GM12801 (cell line): ENCODE measurements around the gene ZNF12.
"Not testable (repeated sequence)": the region's sequence is repeated elsewhere in the genome, so short reads cannot be mapped to it uniquely, and the experiment has no call there.

Experiments used
- CTCF ChIP-seq: IDR thresholded peaks from one replicate; pipeline ENCODE4 v1.5.1; 2011; ENCODE audit warnings: control low read depth; ENCODE audit not compliant: insufficient read length; ENCODE audit errors: extremely low read depth

ZNF12 gene

DNA sequence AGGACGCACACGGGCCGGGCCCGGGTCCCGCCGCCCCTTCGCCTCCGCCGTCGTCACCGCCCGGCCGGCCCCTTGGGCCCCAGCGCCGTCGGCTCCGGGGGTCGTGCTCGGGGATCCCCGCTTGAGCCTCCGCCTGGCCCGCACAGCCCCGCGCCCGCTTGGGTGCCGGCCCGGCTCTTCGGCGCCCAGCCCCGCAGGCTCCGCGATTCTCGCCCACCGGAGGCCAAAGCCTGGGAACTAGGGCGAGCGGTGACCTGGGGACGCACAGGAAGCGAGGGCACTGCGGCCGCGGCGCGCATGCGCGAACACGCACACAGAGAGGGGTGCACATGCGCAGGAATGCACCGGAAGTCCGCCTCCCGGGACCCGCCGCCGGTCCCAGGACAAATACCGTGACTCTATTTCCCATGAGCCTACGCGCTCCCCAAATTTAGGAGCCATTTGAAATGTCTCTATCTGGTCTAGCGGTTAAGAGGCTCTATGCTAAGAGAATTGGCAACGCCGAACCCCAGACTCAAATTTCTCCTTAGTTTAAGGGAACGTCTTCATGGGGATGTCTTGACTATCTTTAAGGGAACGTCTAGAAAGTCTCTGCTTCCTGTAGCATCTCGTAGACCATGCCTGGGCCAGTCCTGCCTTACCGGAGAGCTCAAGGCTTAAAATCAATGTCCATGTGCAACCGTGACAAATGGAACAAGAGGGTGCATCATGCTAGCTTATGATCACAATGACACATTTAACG, at the start of gene ZNF12:
Gene ZNF12, minus strand, starts transcription at position 282 of the 742 bp plus-strand sequence. CDS start 1,774 bp downstream, outside the sequence.
- TF ChIP-seq CTCF, result no peak

DNA sequence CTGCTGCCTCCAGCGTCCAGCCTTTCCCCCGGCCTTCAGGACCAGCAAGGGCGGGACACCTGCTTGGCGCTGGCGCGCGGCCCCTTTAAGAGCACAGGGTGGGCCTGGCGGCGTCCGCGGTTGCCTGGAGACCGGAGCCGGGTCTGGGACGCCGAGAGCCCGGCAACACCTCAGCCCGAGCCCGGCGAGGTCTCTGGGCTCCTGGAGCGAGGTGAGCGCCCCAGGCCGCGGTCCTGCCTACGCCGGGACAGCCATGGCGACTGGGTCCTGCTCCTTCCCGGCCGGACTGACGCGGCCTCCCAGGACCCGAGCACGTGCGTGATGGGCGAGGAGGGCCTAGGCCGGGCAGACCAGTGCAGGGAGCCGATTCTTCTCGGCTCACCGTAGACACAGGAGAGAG, 47.2 kb upstream of the ZNF12 start, which contains the start of gene RSPH10B2:
Gene RSPH10B2, plus strand, starts transcription at position 140 of the 400 bp plus-strand sequence. CDS start 3,575 bp downstream, outside the sequence.
- TF ChIP-seq CTCF, result not testable (repeated sequence)

- no peak for TF ChIP-seq CTCF
These were observed 23.5 kb upstream of the ZNF12 start for GRCh38 chr7:6730343-6730633.

DNA sequence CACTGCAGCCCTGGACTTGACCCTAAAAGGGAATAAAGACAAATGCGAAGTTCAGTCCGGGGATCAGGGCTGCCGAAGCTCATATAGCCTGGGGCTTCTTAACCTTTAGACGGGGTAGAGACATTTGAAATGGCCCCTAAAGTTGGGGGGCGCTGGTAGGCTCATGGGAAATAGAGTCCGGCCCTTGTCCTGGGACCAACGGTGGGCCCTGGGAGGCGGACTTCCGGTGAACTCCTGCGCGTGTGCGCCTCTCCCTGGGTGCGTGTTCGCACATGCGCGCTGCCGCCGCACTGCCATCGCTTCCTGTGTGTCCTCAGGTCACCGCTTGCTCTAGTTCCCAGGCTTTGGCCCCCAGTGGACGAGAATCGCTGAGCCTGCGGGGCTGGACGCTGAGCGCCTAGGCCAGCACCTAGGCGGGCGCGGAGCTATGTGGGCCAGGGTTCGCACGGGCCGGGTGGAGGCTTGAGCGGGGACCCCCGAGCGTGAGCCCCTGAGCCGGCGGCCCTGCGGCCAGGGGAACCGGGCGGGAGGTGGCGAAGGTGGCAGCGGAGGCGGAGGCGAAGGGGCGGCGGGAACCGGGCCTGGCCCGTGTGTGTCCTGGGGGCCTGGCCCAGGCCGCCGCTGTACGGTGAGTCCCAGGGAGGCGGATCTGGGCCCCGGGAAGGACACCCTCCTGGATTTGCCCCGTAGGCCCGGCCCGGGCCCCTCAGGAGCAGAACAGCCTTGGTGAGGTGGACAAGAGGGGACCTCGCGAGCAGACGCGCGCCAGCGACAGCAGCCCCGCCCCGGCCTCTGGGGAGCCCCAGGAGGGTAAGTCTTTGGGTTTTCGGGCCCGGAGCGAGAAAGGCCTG, 23.0 kb upstream of the ZNF12 start:
- TF ChIP-seq CTCF, result no peak

- no peak for TF ChIP-seq CTCF
These were observed 20.9 kb upstream of the ZNF12 start for GRCh38 chr7:6727663-6728062.

GRCh38 chr7:6725003-6725402, 18.3 kb upstream of the ZNF12 start:
- no peak for TF ChIP-seq CTCF

DNA sequence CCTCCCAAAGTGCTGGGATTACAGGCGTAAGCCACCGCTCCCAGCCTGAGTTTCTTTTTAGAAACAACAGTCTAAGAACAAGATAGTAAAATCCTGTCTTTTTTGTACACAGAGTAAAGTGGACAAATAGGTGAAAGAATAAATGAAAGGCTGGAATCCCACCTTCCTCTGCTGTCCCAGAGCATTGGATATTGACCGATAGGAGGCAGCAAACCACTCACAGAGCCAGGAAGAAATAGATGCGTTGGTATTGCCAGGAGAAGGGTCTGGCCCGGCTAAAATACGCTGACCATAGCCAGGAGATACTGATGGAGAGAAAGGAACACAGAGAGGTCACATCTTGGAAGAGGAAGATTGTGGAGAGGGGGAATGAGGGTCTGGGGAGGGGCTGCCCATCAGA, 11.4 kb upstream of the ZNF12 start:
- TF ChIP-seq CTCF, result no peak
